Trophoblast cell (in vitro differentiated cells and primary cell): ENCODE data around the gene COBL.

Experiments
- DNase-seq, 2 donors: peaks; one replicate each; pipeline ENCODE4 v3.0.0-alpha.2; 2016
- H2AFZ ChIP-seq: 2 replicates; pipeline ENCODE4 v1.6.1; 2013; ENCODE audit warnings: low read length, moderate library complexity, mild to moderate bottlenecking; ENCODE audit not compliant: insufficient read depth, poor library complexity
- H2AK5ac ChIP-seq: 2 replicates; pipeline ENCODE4 v1.6.1; 2013; ENCODE audit warnings: mild to moderate bottlenecking, low read length
- H2BK120ac ChIP-seq: 2 replicates; pipeline ENCODE4 v1.6.1; 2013; ENCODE audit warnings: low read length, mild to moderate bottlenecking, moderate library complexity; ENCODE audit not compliant: insufficient read depth, poor library complexity
- H2BK12ac ChIP-seq: 2 replicates; pipeline ENCODE4 v1.6.1; 2013; ENCODE audit warnings: mild to moderate bottlenecking, low read length, moderate library complexity
- H2BK5ac ChIP-seq: 2 replicates; pipeline ENCODE4 v1.6.1; 2013; ENCODE audit warnings: low read length, low read depth, moderate library complexity, mild to moderate bottlenecking; ENCODE audit not compliant: poor library complexity
- H3K14ac ChIP-seq: 2 replicates; pipeline ENCODE4 v1.6.1; 2013; ENCODE audit warnings: mild to moderate bottlenecking, low read length
- H3K18ac ChIP-seq: 2 replicates; pipeline ENCODE4 v1.6.1; 2013; ENCODE audit warnings: mild to moderate bottlenecking, low read length
- H3K23ac ChIP-seq: 2 replicates; pipeline ENCODE4 v1.6.1; 2013; ENCODE audit warnings: low read length
- H3K27ac ChIP-seq: 2 replicates; pipeline ENCODE4 v1.5.1; 2013; ENCODE audit warnings: low read depth, mild to moderate bottlenecking, inconsistent platforms, low read length, moderate library complexity
- H3K27me3 ChIP-seq: 2 replicates; pipeline ENCODE4 v1.6.1; 2013; ENCODE audit warnings: inconsistent platforms, mild to moderate bottlenecking, low read length, moderate library complexity; ENCODE audit not compliant: insufficient read depth
- H3K36me3 ChIP-seq, 2 experiments: 1 replicate in 1 of 2; 2 replicates in 1 of 2; pipeline ENCODE4 v1.6.1; 2013; ENCODE audit warnings: low read length in 2 of 2, mild to moderate bottlenecking in 2 of 2, moderate library complexity in 1 of 2; ENCODE audit not compliant: insufficient read depth in 2 of 2, control insufficient read depth in 1 of 2
- H3K4ac ChIP-seq: 2 replicates; pipeline ENCODE4 v1.6.1; 2013; ENCODE audit warnings: low read depth, mild to moderate bottlenecking, low read length, moderate library complexity
- H3K4me1 ChIP-seq, 2 experiments: 1 replicate in 1 of 2; 2 replicates in 1 of 2; pipeline ENCODE4 v1.6.1; 2013; ENCODE audit warnings: low read length in 2 of 2, mild to moderate bottlenecking in 2 of 2, moderate library complexity in 1 of 2; ENCODE audit not compliant: insufficient read depth in 2 of 2, control insufficient read depth in 1 of 2
- H3K4me2 ChIP-seq: 2 replicates; pipeline ENCODE4 v1.6.1; 2013; ENCODE audit warnings: inconsistent platforms, mild to moderate bottlenecking, low read length, moderate library complexity
- H3K4me3 ChIP-seq: 2 replicates; pipeline ENCODE4 v1.5.1; 2013; ENCODE audit warnings: mild to moderate bottlenecking, low read depth, low read length, inconsistent platforms
- H3K79me1 ChIP-seq: one replicate; pipeline ENCODE4 v1.6.1; 2013; ENCODE audit warnings: low read length
- H3K79me2 ChIP-seq: 2 replicates; pipeline ENCODE4 v1.6.1; 2013; ENCODE audit warnings: low read length, mild to moderate bottlenecking; ENCODE audit not compliant: control insufficient read depth, insufficient read depth, poor library complexity
- H3K9ac ChIP-seq: 2 replicates; pipeline ENCODE4 v1.6.1; 2013; ENCODE audit warnings: mild to moderate bottlenecking, low read length
- H3K9me3 ChIP-seq: 2 replicates; pipeline ENCODE4 v1.6.1; 2013; ENCODE audit warnings: low read depth, mild to moderate bottlenecking, control low read depth, inconsistent platforms, low read length; ENCODE audit not compliant: insufficient read depth
- H4K12ac ChIP-seq: 2 replicates; pipeline ENCODE4 v1.6.1; 2013; ENCODE audit warnings: low read depth, mild to moderate bottlenecking, low read length, moderate library complexity
- H4K8ac ChIP-seq: 2 replicates; pipeline ENCODE4 v1.6.1; 2013; ENCODE audit warnings: low read depth, mild to moderate bottlenecking, low read length, moderate library complexity
- H4K91ac ChIP-seq: one replicate; pipeline ENCODE4 v1.6.1; 2013; ENCODE audit warnings: low read depth, mild to moderate bottlenecking, low read length, moderate library complexity
- WGBS: extraction: QIAGEN DNeasy Blood & Tissue Kit; methylation state at CpG from one replicate; pipeline ENCODE4 v1.1.7; 2013; ENCODE audit warnings: missing lambda C conversion rate; ENCODE audit not compliant: insufficient read length, insufficient coverage; ENCODE audit errors: extremely low coverage; 5-methylcytosine and 5-hydroxymethylcytosine counted together

COBL gene

GRCh38 chr7:51082096-51082840, 234.3 kb downstream of the COBL start:
- Histone ChIP-seq H3K14ac (no peak overlapping the region), H2BK12ac (no peak overlapping the region), H3K27ac (no peak overlapping the region), H3K4me1 (no peaks in the 10 kb centered on the region), H3K4me2 (no peak overlapping the region), H3K36me3 (no peaks in the 10 kb centered on the region), H3K27me3 (no peaks in the 10 kb centered on the region), H3K79me1 (no peaks in the 10 kb centered on the region), H2AFZ (no peak overlapping the region), H3K18ac (no peak overlapping the region), H4K91ac (no peak overlapping the region), H2BK5ac (no peak overlapping the region), H3K4ac (no peak overlapping the region), H2AK5ac (no peak overlapping the region), H4K12ac (no peak overlapping the region), H3K23ac (no peak overlapping the region), H2BK120ac (no peak overlapping the region), H3K4me3 (no peak overlapping the region), H3K79me2 (no peaks in the 10 kb centered on the region), H4K8ac (no peak overlapping the region), H3K9me3 (no peaks in the 10 kb centered on the region), H3K9ac (no peak overlapping the region)
- WGBS: no CpG with 5 or more reads among the region's 19 CpGs
- DNase-seq: peak; percentile 14 to 57

- Histone ChIP-seq H3K23ac (no peak overlapping the region), H3K18ac (no peak overlapping the region), H3K27ac (no peak overlapping the region), H3K14ac (no peak overlapping the region), H3K36me3 (no peaks in the 10 kb centered on the region), H3K4ac (no peak overlapping the region), H3K79me2 (no peaks in the 10 kb centered on the region), H4K12ac (no peak overlapping the region), H3K4me1 (no peaks in the 10 kb centered on the region), H2BK5ac (no peak overlapping the region), H2BK120ac (no peak overlapping the region), H3K9me3 (no peaks in the 10 kb centered on the region), H3K4me3 (no peak overlapping the region), H4K8ac (no peak overlapping the region), H3K79me1 (no peaks in the 10 kb centered on the region), H2AFZ (no peak overlapping the region), H2AK5ac (no peak overlapping the region), H3K4me2 (no peak overlapping the region), H2BK12ac (no peak overlapping the region), H4K91ac (no peak overlapping the region), H3K9ac (no peak overlapping the region), H3K27me3 (no peaks in the 10 kb centered on the region)
- no peak for DNase-seq
- WGBS: no CpG with 5 or more reads among the region's 11 CpGs
Measured at GRCh38 chr7:51081270-51081890, 235.2 kb downstream of the COBL start.

GRCh38 chr7:51080622-51081269, 235.9 kb downstream of the COBL start:
- WGBS: no CpG with 5 or more reads among the region's 12 CpGs
- Histone ChIP-seq H2BK120ac (no peak overlapping the region), H3K36me3 (no peaks in the 10 kb centered on the region), H3K79me2 (no peaks in the 10 kb centered on the region), H3K27ac (no peak overlapping the region), H3K18ac (no peak overlapping the region), H2BK5ac (no peak overlapping the region), H3K4ac (no peak overlapping the region), H3K27me3 (no peaks in the 10 kb centered on the region), H3K14ac (no peak overlapping the region), H4K8ac (no peak overlapping the region), H3K9ac (no peak overlapping the region), H3K23ac (no peak overlapping the region), H4K12ac (no peak overlapping the region), H2AK5ac (no peak overlapping the region), H3K4me3 (no peak overlapping the region), H3K79me1 (no peaks in the 10 kb centered on the region), H3K9me3 (no peaks in the 10 kb centered on the region), H2AFZ (no peak overlapping the region), H4K91ac (no peak overlapping the region), H3K4me1 (no peaks in the 10 kb centered on the region), H2BK12ac (no peak overlapping the region), H3K4me2 (no peak overlapping the region)
- DNase-seq: no peak

GRCh38 chr7:51080216-51080615, 236.4 kb downstream of the COBL start:
- no peak overlapping the region for H2AK5ac ChIP-seq
- H2BK5ac ChIP-seq: no peak overlapping the region

More at GRCh38 chr7:51080216-51080615, 236.4 kb downstream of the COBL start:
- H3K14ac ChIP-seq: no peak overlapping the region
- H3K23ac ChIP-seq: no peak overlapping the region
- no peaks in the 10 kb centered on the region for H3K4me1 ChIP-seq
- no peak overlapping the region for H2BK120ac ChIP-seq
- no peak overlapping the region for H3K4me3 ChIP-seq
- H2BK12ac ChIP-seq: no peak overlapping the region
- H3K4me2 ChIP-seq: no peak overlapping the region
- H3K36me3 ChIP-seq: no peaks in the 10 kb centered on the region
- no peaks in the 10 kb centered on the region for H3K79me1 ChIP-seq
- H3K4ac ChIP-seq: no peak overlapping the region
- H4K91ac ChIP-seq: no peak overlapping the region
- H2AFZ ChIP-seq: no peak overlapping the region
- no peak overlapping the region for H3K27ac ChIP-seq
- peak overlapping the region; percentile 51 for H3K9ac ChIP-seq
- H4K12ac ChIP-seq: no peak overlapping the region
- WGBS: no CpG with 5 or more reads among the region's 6 CpGs
- no peaks in the 10 kb centered on the region for H3K79me2 ChIP-seq
- H4K8ac ChIP-seq: no peak overlapping the region
- DNase-seq: no peak
- no peak overlapping the region for H3K18ac ChIP-seq
- H3K9me3 ChIP-seq: no peaks in the 10 kb centered on the region
- no peaks in the 10 kb centered on the region for H3K27me3 ChIP-seq
